Endothelial cell of umbilical vein (primary cell): ENCODE results near the gene SLC44A3. TPM values are rescaled to one million over a fixed set of nuclear protein-coding genes. Genes with fewer than 3 reads are reported as not detected.

Experiments
- BruUV-seq: library from RNA; stranded (reverse); fragments of 400-500 nt; replicated peaks from 2 replicates; lab custom pipeline; 2021; lab: Mats Ljungman, UMichigan
- CTCF ChIA-PET: fragments of 300-600, 350-600 bp; sonication (Branson Sonifier 250); formaldehyde crosslinking; loops from one replicate; lab custom pipeline; 2021; ENCODE audit warnings: antibody characterized with exemption, inconsistent platforms; lab: Charles Lee
- POLR2A ChIA-PET: fragments of 300-600, 350-600 bp; sonication (Branson Sonifier 250); formaldehyde crosslinking; loops from one replicate; lab custom pipeline; 2021; ENCODE audit warnings: antibody characterized with exemption, inconsistent platforms; lab: Charles Lee
- DNase-seq: peaks from one replicate; pipeline ENCODE4 v3.0.0-alpha.2; 2011; ENCODE audit warnings: low read depth, low spot score
- FAIRE-seq: peaks from 2 replicates; lab custom pipeline; 2011; peaks lifted over from hg19 to GRCh38; lab: Jason Lieb, UNC
- H2AFZ ChIP-seq: 2 replicates; pipeline ENCODE4 v1.6.0; 2012; ENCODE audit warnings: low read depth, low read length, control low read depth, inconsistent platforms
- H3K27ac ChIP-seq: 2 replicates; pipeline ENCODE4 v1.5.1; 2011; ENCODE audit warnings: low read depth, mild to moderate bottlenecking, control low read depth, low read length, moderate library complexity; ENCODE audit not compliant: insufficient read depth
- H3K27me3 ChIP-seq, 2 experiments: 2 replicates each; pipeline versions ENCODE4 v1.6.0 to v1.6.1; 2011; ENCODE audit warnings: low read length in 2 of 2, mixed read lengths in 1 of 2; ENCODE audit not compliant: control insufficient read depth in 2 of 2, insufficient read depth in 2 of 2
- H3K36me3 ChIP-seq, 2 experiments: 2 replicates in 1 of 2; 3 replicates in 1 of 2; pipeline ENCODE4 v1.5.1; 2011; ENCODE audit warnings: low read length in 2 of 2, mild to moderate bottlenecking in 1 of 2, moderate library complexity in 1 of 2; ENCODE audit not compliant: control insufficient read depth in 2 of 2, insufficient read depth in 2 of 2; ENCODE audit errors: extremely low read depth in 1 of 2
- H3K4me1 ChIP-seq: 3 replicates; pipeline ENCODE4 v1.5.1; 2011; ENCODE audit warnings: mild to moderate bottlenecking, low read length; ENCODE audit not compliant: control insufficient read depth, insufficient read depth; ENCODE audit errors: extremely low read depth
- H3K4me2 ChIP-seq: 2 replicates; pipeline ENCODE4 v1.6.1; 2011; ENCODE audit warnings: low read length, control low read depth, mixed read lengths; ENCODE audit not compliant: insufficient read depth
- H3K4me3 ChIP-seq, 3 experiments: fragments of 200-600 bp in 1 of 3; sonication (generic), shearing (Covaris generic) in 1 of 3; replicated peaks in 1 of 3; 2 replicates each; pipeline ENCODE4 v1.5.1; 2011 to 2016; ENCODE audit warnings: control low read depth in 3 of 3, low read length in 3 of 3, mild to moderate bottlenecking in 2 of 3, inconsistent platforms in 1 of 3, low read depth in 1 of 3, moderate library complexity in 1 of 3; ENCODE audit not compliant: insufficient read depth in 1 of 3
- H3K79me2 ChIP-seq: 2 replicates; pipeline ENCODE4 v1.6.0; 2012; ENCODE audit warnings: low read length, inconsistent platforms; ENCODE audit not compliant: control insufficient read depth, insufficient read depth
- H3K9ac ChIP-seq: replicated peaks from 2 replicates; pipeline ENCODE3; 2011; ENCODE audit warnings: low read length, control low read depth; ENCODE audit not compliant: insufficient read depth; ENCODE audit errors: extremely low read depth
- H3K9me1 ChIP-seq: replicated peaks from 3 replicates; pipeline ENCODE4 v1.6.0; 2011; ENCODE audit warnings: mild to moderate bottlenecking, low read length; ENCODE audit not compliant: control insufficient read depth, insufficient read depth; ENCODE audit errors: extremely low read depth
- H3K9me3 ChIP-seq: replicated peaks from 2 replicates; pipeline ENCODE4 v1.5.1; 2012; ENCODE audit warnings: low read length, inconsistent platforms; ENCODE audit not compliant: control insufficient read depth, insufficient read depth
- H4K20me1 ChIP-seq: replicated peaks from 2 replicates; pipeline ENCODE3; 2011; ENCODE audit warnings: mild to moderate bottlenecking, low read length; ENCODE audit not compliant: control insufficient read depth, insufficient read depth; ENCODE audit errors: extremely low read depth
- EZH2 ChIP-seq: IDR thresholded peaks from 2 replicates; pipeline ENCODE4 v1.6.1; 2012; ENCODE audit warnings: borderline replicate concordance, low read depth, mild to moderate bottlenecking, moderate library complexity, low read length, inconsistent platforms; ENCODE audit not compliant: severe bottlenecking
- FOS ChIP-seq: IDR thresholded peaks from 2 replicates; pipeline ENCODE4 v1.6.1; 2011; ENCODE audit warnings: mild to moderate bottlenecking, low read length, moderate library complexity, borderline replicate concordance; ENCODE audit not compliant: insufficient read depth
- GATA2 ChIP-seq: IDR thresholded peaks from 2 replicates; pipeline ENCODE4 v1.7.0; 2011; ENCODE audit warnings: low read depth, mild to moderate bottlenecking, moderate library complexity, mixed read lengths, low read length; ENCODE audit not compliant: insufficient read length, insufficient read depth
- JUN ChIP-seq: IDR thresholded peaks from 2 replicates; pipeline ENCODE4 v1.6.1; 2011; ENCODE audit warnings: borderline replicate concordance, low read depth; ENCODE audit not compliant: insufficient read length, insufficient read depth
- MAX ChIP-seq: IDR thresholded peaks from 2 replicates; pipeline ENCODE4 v1.6.1; 2011; ENCODE audit not compliant: insufficient read depth, insufficient read length
- MYC ChIP-seq: IDR thresholded peaks from one replicate; pipeline ENCODE4 v1.6.1; 2011; ENCODE audit warnings: mild to moderate bottlenecking, low read depth, low read length
- POLR2A ChIP-seq: IDR thresholded peaks from 2 replicates; pipeline ENCODE4 v1.6.1; 2012; ENCODE audit warnings: low read depth, mild to moderate bottlenecking, control low read depth, low read length
- dilution Hi-C: fragments of 300-500 bp; cut with MboI; formaldehyde crosslinking; loops from one replicate; pipeline ENCODE4 v1.15.0; 2019; ENCODE audit warnings: low sequenced_read_pairs; ENCODE audit not compliant: extremely low pct_ligation_motif_present
- intact Hi-C: fragments of 100-400 bp; cut with micrococcal nuclease; formaldehyde crosslinking; loops from one replicate; pipeline ENCODE4 v1.10.0; 2022
- polyA plus RNA-seq, 4 experiments: library from polyadenylated mRNA; depleted of rRNA in 3 of 4; stranded (reverse) in 3 of 4; unstranded in 1 of 4; fragments of >200 nt; gene quantifications; 2 replicates each; pipeline versions ENCODE4 v1.2.1 to v1.2.3, GENCODE V29; 2011 to 2012; ENCODE audit warnings: missing spikeins in 1 of 4
- total RNA-seq: library from RNA; stranded (reverse); gene quantifications from 2 replicates; pipeline ENCODE4 v1.2.3, GENCODE V29; 2021

Gene SLC44A3
- total and polyA plus RNA-seq, 2 donors (not counting 3 experiments of a cell fraction or from before 2014, with no cell fraction given): 0.29 to 0.42 TPM

DNA sequence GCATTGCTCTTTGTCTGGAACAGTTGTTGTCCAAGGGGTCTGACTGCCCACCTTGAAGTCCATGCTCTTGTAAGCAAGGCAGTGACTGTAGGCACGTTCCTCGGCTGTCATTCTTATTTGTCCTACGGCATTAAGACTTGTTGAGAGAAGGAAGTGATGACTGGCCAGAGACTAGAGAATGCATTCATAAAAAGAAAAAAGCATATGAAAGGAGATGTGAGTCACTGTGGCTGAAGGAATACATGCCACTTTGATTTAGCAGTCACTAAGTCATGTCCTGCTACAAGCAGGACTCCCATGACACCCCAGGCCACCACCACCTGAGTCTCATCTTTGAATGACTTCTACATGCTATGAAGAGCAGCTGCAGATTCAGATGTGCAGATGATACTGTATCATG lies 56.2 kb downstream of the SLC44A3 start:
- POLR2A ChIA-PET: no interaction called here
- H4K20me1 ChIP-seq: no peaks in the 10 kb centered on the region
- H3K9me3 ChIP-seq: no peaks in the 10 kb centered on the region
- H3K27ac ChIP-seq: no peak overlapping the region
- no TSS peak for BruUV-seq
- TF ChIP-seq JUN (peak; percentile 13), MAX (no peak), FOS (peak; percentile 84)
- intact Hi-C loops (no loop called here), dilution Hi-C loops (no loop called here)
- peak; percentile 93 for FAIRE-seq
- H3K4me1 ChIP-seq: peaks cover 29% of the 10 kb centered on the region
- no peaks in the 10 kb centered on the region for H3K36me3 ChIP-seq
- H3K4me3 ChIP-seq: no peak overlapping the region
- H3K9ac ChIP-seq: no peak overlapping the region
- H3K79me2 ChIP-seq: no peaks in the 10 kb centered on the region
- DNase-seq: peak; percentile 63
- no peaks in the 10 kb centered on the region for H3K9me1 ChIP-seq
- CTCF ChIA-PET: interaction anchor here (1.1 to 5.2 kb wide), 4 partner anchors 21 to 167 kb away, joined by 3 to 39 read pairs (median 4); no protein-coding TSS in a partner anchor
- no peak overlapping the region for H2AFZ ChIP-seq
- no peak overlapping the region for H3K4me2 ChIP-seq
- H3K27me3 ChIP-seq: no peaks in the 10 kb centered on the region

- Histone ChIP-seq H3K27me3 (no peaks in the 10 kb centered on the region), H2AFZ (no peak overlapping the region), H3K4me2 (no peak overlapping the region), H3K9ac (no peak overlapping the region), H3K79me2 (no peaks in the 10 kb centered on the region), H3K27ac (no peak overlapping the region), H3K4me1 (peaks cover 26% of the 10 kb centered on the region), H3K9me3 (no peaks in the 10 kb centered on the region), H3K36me3 (no peaks in the 10 kb centered on the region), H3K9me1 (no peaks in the 10 kb centered on the region), H3K4me3 (no peak overlapping the region), H4K20me1 (no peaks in the 10 kb centered on the region)
- CTCF ChIA-PET: interaction anchor here (1.2 kb wide), 1 partner anchor 10 kb away, joined by 3 read pairs; no protein-coding TSS in a partner anchor
- FAIRE-seq (no peak), DNase-seq (no peak)
- intact Hi-C loops (no loop called here), dilution Hi-C loops (no loop called here)
- POLR2A ChIA-PET: no interaction called here
- no TSS peak for BruUV-seq
- TF ChIP-seq POLR2A (no peak), MYC (no peak), GATA2 (no peak), FOS (no peak), EZH2 (no peak)
Measured at GRCh38 chr1:94878329-94878728, 58.2 kb downstream of the SLC44A3 start.
